GM19455 (cell line): Measurements from ENCODE around the gene EP400.

ENCODE experiments used
- ATAC-seq: cut with Tn5 transposase; IDR thresholded peaks from one replicate; pipeline ENCODE4 v1.9.1; 2021; ENCODE audit not compliant: unreplicated experiment

EP400 gene

DNA sequence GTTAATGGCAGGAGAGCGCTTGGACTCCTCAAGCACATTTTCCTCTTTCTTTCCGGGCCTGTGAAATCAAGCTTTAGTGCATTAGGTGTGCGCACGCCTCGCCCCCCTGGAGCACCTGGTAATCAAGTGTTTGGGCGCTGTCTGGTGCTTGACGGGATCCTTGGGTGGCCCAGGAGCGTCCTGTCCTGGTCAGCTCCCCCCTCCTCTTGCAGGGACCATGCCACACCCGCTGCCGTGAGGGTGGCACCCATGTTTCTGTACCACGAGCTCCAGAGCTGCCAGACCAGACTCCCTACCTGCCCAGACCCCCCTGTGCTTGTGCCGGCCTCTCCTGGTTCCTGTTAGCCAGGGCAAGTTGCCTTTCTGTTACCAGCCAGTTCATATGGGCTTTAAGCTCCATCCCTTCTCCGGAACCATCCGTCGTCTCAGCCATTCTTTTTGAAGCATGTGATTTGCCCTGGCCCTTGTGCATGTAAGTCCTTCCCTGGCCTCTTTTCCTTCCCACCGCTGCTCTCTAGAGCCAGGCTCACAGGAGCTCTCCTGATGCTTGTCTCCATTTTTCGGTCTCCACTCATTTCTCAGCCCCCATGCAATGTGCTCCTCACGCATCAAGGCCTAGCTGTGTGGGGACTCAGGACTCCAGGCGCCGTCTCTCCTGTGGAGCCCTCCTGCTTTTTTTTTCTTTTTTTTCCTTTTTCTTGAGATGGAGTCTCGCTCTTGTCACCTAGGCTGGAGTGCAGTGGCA is 66.1 kb downstream of the EP400 start:
- ATAC-seq = no peak

GRCh38 chr12:132018193-132018916 is 68.6 kb downstream of the EP400 start:
- no peak for ATAC-seq

GRCh38 chr12:132019891-132020290 is 70.1 kb downstream of the EP400 start:
- ATAC-seq = no peak

- no peak for ATAC-seq
Measured at GRCh38 chr12:132020292-132020691, 70.5 kb downstream of the EP400 start.

- no peak for ATAC-seq
Measured at GRCh38 chr12:132021031-132021871, 71.5 kb downstream of the EP400 start.

DNA sequence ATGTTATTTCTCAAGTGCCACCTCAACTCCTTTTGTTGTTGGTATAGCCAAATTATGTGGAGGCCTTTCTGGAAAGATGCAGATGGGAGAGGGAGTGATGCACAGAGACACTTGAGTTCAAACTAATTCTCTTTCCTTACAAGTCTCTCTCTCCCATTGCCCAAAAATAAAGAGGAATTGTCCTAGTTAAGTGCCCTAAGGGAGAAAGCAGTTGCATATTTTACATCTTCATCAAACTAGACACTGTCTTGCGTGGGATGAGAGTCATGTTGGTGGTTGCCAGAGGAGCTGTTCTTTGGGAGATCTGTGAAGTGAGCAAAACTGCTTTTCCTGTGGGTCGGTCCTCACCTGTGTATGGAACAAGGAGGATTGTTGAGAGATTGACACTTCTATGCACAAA is 72.2 kb downstream of the EP400 start:
- no peak for ATAC-seq

GRCh38 chr12:132023658-132024057 is 73.9 kb downstream of the EP400 start:
- no peak for ATAC-seq

GRCh38 chr12:132024758-132025157 is 75.0 kb downstream of the EP400 start:
- ATAC-seq = no peak

- no peak for ATAC-seq
Measured at GRCh38 chr12:132025526-132025925, 75.8 kb downstream of the EP400 start.

DNA sequence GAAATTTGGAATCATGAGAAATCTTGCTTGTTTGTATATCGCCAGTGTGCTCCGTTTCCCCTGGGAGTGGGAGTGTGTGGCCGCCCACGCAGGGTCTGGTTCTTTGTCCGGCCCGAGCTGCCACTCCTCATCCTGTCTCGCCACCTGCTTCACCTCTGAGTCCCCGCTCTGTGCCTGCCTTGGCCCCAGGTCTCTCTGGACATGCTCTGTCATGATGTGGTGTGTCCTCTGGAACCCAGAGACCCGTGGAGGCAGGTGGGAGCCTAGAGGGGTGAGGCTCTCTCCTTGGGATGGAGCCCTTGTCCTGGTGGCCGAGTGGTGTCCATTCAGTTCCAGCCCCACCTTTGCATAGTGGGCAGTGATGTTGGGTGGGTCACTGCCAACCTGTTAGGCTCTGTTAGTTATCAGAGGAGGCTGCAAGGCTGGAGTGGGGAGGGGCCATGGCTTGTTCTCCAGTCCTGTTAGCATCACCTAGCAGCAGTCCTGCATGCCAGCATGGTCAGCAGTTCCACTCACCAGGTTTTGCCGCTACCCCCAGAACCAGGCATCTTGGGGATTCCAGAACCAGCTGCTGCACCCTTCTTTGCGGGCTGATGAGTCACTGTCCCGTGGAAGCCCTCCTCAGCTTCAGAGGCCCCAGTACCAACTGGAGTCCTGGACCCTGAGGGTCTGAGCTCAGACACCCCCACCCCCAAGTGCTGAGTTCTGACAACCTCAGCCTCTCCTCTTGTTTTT is 76.5 kb downstream of the EP400 start:
- ATAC-seq = no peak

GRCh38 chr12:132026796-132027500 is 77.2 kb downstream of the EP400 start:
- ATAC-seq = no peak

DNA sequence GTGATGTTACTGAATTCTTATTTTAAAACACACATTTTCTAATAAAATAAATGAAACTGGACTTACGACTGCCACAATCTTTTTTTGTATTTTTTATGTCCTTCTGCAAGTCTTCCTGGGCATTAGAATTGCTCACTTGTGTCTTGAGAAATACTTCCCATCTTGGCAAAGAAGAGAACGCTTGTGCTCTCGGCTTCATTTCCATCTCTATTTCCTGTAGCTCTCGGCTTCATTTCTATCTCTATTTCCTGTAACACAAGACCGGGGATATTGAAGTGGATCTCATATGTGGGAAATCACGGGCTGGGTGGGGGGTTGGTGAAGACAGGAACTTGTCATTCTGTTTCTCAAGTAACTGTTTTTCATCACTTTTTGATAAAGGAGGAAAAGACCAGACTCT is 77.9 kb downstream of the EP400 start:
- no peak for ATAC-seq

DNA sequence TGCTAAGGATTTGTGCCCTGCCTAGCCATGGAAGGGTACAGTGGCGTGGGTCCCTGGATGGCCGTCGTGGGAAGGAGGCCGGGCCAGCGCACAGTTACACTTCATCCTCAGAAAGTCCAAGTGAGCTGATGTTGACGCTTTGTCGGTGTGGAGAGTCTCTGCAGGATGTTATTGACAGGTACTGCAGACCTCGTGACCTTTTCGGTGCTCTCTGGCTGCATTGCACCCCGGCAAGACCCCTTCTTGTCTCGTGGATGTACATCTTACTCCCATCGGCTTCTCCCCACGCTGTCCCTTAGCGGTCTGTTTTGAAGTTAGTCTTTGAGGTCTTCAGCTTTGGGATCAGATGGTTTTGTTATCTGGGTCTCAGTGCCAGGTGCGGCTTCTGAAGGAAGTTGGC is 78.4 kb downstream of the EP400 start:
- ATAC-seq = no peak

DNA sequence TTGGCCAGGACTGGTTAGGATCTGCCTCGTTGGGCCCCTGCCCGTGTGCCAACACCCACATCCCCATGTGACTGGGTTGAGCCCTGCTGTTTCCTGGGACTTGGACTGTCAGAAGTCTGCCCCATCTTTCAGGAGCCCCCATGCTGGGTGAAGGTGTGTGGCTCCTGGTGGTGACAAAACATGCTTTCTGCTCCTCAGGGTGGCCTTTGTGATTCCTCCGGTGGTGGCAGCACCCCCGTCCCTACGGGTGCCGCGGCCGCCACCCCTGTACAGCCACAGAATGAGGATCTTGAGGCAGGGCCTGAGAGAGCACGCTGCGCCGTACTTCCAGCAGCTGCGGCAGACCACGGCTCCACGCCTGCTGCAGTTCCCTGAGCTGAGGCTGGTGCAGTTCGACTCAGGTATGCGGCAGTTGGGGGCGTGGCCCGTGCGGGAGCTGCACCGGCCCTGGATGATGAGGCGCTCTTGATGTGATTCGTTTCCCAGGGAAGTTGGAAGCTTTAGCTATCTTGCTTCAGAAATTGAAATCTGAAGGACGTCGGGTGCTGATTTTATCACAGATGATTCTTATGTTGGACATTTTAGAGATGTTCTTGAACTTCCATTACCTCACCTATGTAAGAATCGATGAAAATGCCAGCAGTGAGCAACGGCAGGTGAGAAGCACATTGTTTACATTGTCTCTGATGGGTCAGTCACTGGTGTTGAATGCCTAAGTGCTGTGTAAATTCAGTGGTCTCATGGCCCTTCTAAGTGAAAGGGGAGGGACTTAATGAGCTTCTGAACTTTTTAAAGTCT is 80.0 kb downstream of the EP400 start:
- ATAC-seq = no peak

GRCh38 chr12:132030367-132031038 is 80.8 kb downstream of the EP400 start:
- no peak for ATAC-seq

DNA sequence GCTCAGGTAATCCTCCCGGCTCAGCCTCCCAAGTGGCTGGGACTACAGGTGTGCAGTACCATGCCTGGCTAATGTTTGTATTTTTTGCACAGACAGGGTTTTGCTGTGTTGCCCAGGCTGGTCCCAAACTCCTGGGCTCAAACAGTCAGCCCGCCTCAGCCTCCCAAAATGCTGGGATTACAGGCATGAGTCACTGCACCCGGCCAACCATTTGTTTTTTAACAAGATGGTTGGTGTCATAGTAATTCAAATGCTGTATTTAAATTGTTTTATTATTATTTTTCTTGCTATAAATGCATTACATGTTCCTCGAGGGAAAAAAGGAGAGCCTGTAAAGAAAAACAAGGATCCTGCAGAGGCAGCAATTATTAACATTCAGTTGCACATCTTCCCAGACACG is 83.9 kb downstream of the EP400 start:
- no peak for ATAC-seq

- no peak for ATAC-seq
Measured at GRCh38 chr12:132036063-132036683, 86.4 kb downstream of the EP400 start.

DNA sequence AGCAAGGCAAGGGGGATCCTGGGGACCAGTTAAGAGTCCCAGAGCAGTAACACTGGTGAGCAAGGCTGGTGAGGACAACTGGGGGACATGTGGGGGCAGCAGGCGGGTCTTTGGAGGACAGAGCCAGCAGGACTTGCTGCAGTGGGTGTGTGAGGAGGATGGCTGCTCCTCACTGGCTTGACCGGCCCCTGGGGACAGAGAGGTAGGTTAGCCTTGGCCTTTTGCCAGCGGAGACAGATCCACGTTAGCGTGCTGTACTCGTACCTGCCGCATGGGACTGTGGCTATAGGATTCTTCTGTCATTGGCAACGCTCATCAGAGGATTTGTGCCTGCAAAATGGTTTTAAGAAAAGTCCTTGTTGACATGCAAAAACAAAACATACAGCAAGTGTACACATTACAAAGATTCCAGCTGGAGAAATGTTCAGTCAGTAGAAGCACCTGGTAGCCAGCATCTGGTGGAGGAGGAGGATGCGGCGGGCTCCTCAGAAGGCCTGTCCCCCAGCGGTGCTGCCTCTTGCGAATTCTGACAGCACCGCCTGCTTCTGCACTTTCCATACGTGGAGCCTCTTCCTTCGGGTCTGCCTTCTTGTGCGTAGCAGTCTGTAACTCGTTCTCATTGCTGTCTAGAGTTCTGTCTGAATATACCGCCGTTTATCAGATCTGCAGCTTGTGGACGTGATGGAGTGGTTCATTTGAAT is 91.3 kb downstream of the EP400 start:
- no peak for ATAC-seq
